Endothelial cell of umbilical vein (primary cell): ENCODE measurements around the gene HES6. TPM values are rescaled to one million over a fixed set of nuclear protein-coding genes. Genes with fewer than 3 reads are reported as not detected.

ENCODE experiments used
- BruUV-seq: library from RNA; stranded (reverse); fragments of 400-500 nt; replicated peaks from 2 replicates; lab custom pipeline; 2021; lab: Mats Ljungman, UMichigan
- CTCF ChIA-PET: fragments of 300-600, 350-600 bp; sonication (Branson Sonifier 250); formaldehyde crosslinking; loops from one replicate; lab custom pipeline; 2021; ENCODE audit warnings: antibody characterized with exemption, inconsistent platforms; lab: Charles Lee
- POLR2A ChIA-PET: fragments of 300-600, 350-600 bp; sonication (Branson Sonifier 250); formaldehyde crosslinking; loops from one replicate; lab custom pipeline; 2021; ENCODE audit warnings: antibody characterized with exemption, inconsistent platforms; lab: Charles Lee
- DNase-seq: peaks from one replicate; pipeline ENCODE4 v3.0.0-alpha.2; 2011; ENCODE audit warnings: low read depth, low spot score
- FAIRE-seq: peaks from 2 replicates; lab custom pipeline; 2011; peaks lifted over from hg19 to GRCh38; lab: Jason Lieb, UNC
- H2AFZ ChIP-seq: 2 replicates; pipeline ENCODE4 v1.6.0; 2012; ENCODE audit warnings: low read depth, low read length, control low read depth, inconsistent platforms
- H3K27ac ChIP-seq: 2 replicates; pipeline ENCODE4 v1.5.1; 2011; ENCODE audit warnings: low read depth, mild to moderate bottlenecking, control low read depth, low read length, moderate library complexity; ENCODE audit not compliant: insufficient read depth
- H3K27me3 ChIP-seq, 2 experiments: 2 replicates each; pipeline versions ENCODE4 v1.6.0 to v1.6.1; 2011; ENCODE audit warnings: low read length in 2 of 2, mixed read lengths in 1 of 2; ENCODE audit not compliant: control insufficient read depth in 2 of 2, insufficient read depth in 2 of 2
- H3K36me3 ChIP-seq, 2 experiments: 2 replicates in 1 of 2; 3 replicates in 1 of 2; pipeline ENCODE4 v1.5.1; 2011; ENCODE audit warnings: low read length in 2 of 2, mild to moderate bottlenecking in 1 of 2, moderate library complexity in 1 of 2; ENCODE audit not compliant: control insufficient read depth in 2 of 2, insufficient read depth in 2 of 2; ENCODE audit errors: extremely low read depth in 1 of 2
- H3K4me1 ChIP-seq: 3 replicates; pipeline ENCODE4 v1.5.1; 2011; ENCODE audit warnings: mild to moderate bottlenecking, low read length; ENCODE audit not compliant: control insufficient read depth, insufficient read depth; ENCODE audit errors: extremely low read depth
- H3K4me2 ChIP-seq: 2 replicates; pipeline ENCODE4 v1.6.1; 2011; ENCODE audit warnings: low read length, control low read depth, mixed read lengths; ENCODE audit not compliant: insufficient read depth
- H3K4me3 ChIP-seq, 3 experiments: fragments of 200-600 bp in 1 of 3; sonication (generic), shearing (Covaris generic) in 1 of 3; replicated peaks in 1 of 3; 2 replicates each; pipeline ENCODE4 v1.5.1; 2011 to 2016; ENCODE audit warnings: control low read depth in 3 of 3, low read length in 3 of 3, mild to moderate bottlenecking in 2 of 3, inconsistent platforms in 1 of 3, low read depth in 1 of 3, moderate library complexity in 1 of 3; ENCODE audit not compliant: insufficient read depth in 1 of 3
- H3K79me2 ChIP-seq: 2 replicates; pipeline ENCODE4 v1.6.0; 2012; ENCODE audit warnings: low read length, inconsistent platforms; ENCODE audit not compliant: control insufficient read depth, insufficient read depth
- H3K9ac ChIP-seq: replicated peaks from 2 replicates; pipeline ENCODE3; 2011; ENCODE audit warnings: low read length, control low read depth; ENCODE audit not compliant: insufficient read depth; ENCODE audit errors: extremely low read depth
- H3K9me1 ChIP-seq: replicated peaks from 3 replicates; pipeline ENCODE4 v1.6.0; 2011; ENCODE audit warnings: mild to moderate bottlenecking, low read length; ENCODE audit not compliant: control insufficient read depth, insufficient read depth; ENCODE audit errors: extremely low read depth
- H3K9me3 ChIP-seq: replicated peaks from 2 replicates; pipeline ENCODE4 v1.5.1; 2012; ENCODE audit warnings: low read length, inconsistent platforms; ENCODE audit not compliant: control insufficient read depth, insufficient read depth
- H4K20me1 ChIP-seq: replicated peaks from 2 replicates; pipeline ENCODE3; 2011; ENCODE audit warnings: mild to moderate bottlenecking, low read length; ENCODE audit not compliant: control insufficient read depth, insufficient read depth; ENCODE audit errors: extremely low read depth
- EZH2 ChIP-seq: IDR thresholded peaks from 2 replicates; pipeline ENCODE4 v1.6.1; 2012; ENCODE audit warnings: borderline replicate concordance, low read depth, mild to moderate bottlenecking, moderate library complexity, low read length, inconsistent platforms; ENCODE audit not compliant: severe bottlenecking
- FOS ChIP-seq: IDR thresholded peaks from 2 replicates; pipeline ENCODE4 v1.6.1; 2011; ENCODE audit warnings: mild to moderate bottlenecking, low read length, moderate library complexity, borderline replicate concordance; ENCODE audit not compliant: insufficient read depth
- GATA2 ChIP-seq: IDR thresholded peaks from 2 replicates; pipeline ENCODE4 v1.7.0; 2011; ENCODE audit warnings: low read depth, mild to moderate bottlenecking, moderate library complexity, mixed read lengths, low read length; ENCODE audit not compliant: insufficient read length, insufficient read depth
- JUN ChIP-seq: IDR thresholded peaks from 2 replicates; pipeline ENCODE4 v1.6.1; 2011; ENCODE audit warnings: borderline replicate concordance, low read depth; ENCODE audit not compliant: insufficient read length, insufficient read depth
- MYC ChIP-seq: IDR thresholded peaks from one replicate; pipeline ENCODE4 v1.6.1; 2011; ENCODE audit warnings: mild to moderate bottlenecking, low read depth, low read length
- POLR2A ChIP-seq: IDR thresholded peaks from 2 replicates; pipeline ENCODE4 v1.6.1; 2012; ENCODE audit warnings: low read depth, mild to moderate bottlenecking, control low read depth, low read length
- POLR2AphosphoS5 ChIP-seq: IDR thresholded peaks from 2 replicates; pipeline ENCODE4 v1.6.1; 2012; ENCODE audit warnings: low read depth, mild to moderate bottlenecking, control low read depth, low read length, moderate library complexity; ENCODE audit not compliant: insufficient read depth
- dilution Hi-C: fragments of 300-500 bp; cut with MboI; formaldehyde crosslinking; loops from one replicate; pipeline ENCODE4 v1.15.0; 2019; ENCODE audit warnings: low sequenced_read_pairs; ENCODE audit not compliant: extremely low pct_ligation_motif_present
- intact Hi-C: fragments of 100-400 bp; cut with micrococcal nuclease; formaldehyde crosslinking; loops from one replicate; pipeline ENCODE4 v1.10.0; 2022
- polyA plus RNA-seq, 4 experiments: library from polyadenylated mRNA; depleted of rRNA in 3 of 4; stranded (reverse) in 3 of 4; unstranded in 1 of 4; fragments of >200 nt; gene quantifications; 2 replicates each; pipeline versions ENCODE4 v1.2.1 to v1.2.3, GENCODE V29; 2011 to 2012; ENCODE audit warnings: missing spikeins in 1 of 4
- total RNA-seq: library from RNA; stranded (reverse); gene quantifications from 2 replicates; pipeline ENCODE4 v1.2.3, GENCODE V29; 2021
- TF ChIP-seq, protein P1 (sequence below), 2 donors: IDR thresholded peaks; 1 replicate in 1 of 2; 2 replicates in 1 of 2; pipeline ENCODE4 v1.5.1; 2011; ENCODE audit warnings: low read length in 2 of 2, mild to moderate bottlenecking in 2 of 2, moderate library complexity in 2 of 2, control low read depth in 1 of 2, inconsistent platforms in 1 of 2, low read depth in 1 of 2; ENCODE audit not compliant: insufficient read depth in 1 of 2; ENCODE audit errors: extremely low read depth in 1 of 2
- TF ChIP-seq, protein P2 (sequence below): IDR thresholded peaks from 2 replicates; pipeline ENCODE4 v1.6.1; 2011; ENCODE audit not compliant: insufficient read depth, insufficient read length

HES6 gene
- total and polyA plus RNA-seq, 2 donors (not counting 3 experiments of a cell fraction or from before 2014, with no cell fraction given): 2.2 to 5.1 TPM

DNA sequence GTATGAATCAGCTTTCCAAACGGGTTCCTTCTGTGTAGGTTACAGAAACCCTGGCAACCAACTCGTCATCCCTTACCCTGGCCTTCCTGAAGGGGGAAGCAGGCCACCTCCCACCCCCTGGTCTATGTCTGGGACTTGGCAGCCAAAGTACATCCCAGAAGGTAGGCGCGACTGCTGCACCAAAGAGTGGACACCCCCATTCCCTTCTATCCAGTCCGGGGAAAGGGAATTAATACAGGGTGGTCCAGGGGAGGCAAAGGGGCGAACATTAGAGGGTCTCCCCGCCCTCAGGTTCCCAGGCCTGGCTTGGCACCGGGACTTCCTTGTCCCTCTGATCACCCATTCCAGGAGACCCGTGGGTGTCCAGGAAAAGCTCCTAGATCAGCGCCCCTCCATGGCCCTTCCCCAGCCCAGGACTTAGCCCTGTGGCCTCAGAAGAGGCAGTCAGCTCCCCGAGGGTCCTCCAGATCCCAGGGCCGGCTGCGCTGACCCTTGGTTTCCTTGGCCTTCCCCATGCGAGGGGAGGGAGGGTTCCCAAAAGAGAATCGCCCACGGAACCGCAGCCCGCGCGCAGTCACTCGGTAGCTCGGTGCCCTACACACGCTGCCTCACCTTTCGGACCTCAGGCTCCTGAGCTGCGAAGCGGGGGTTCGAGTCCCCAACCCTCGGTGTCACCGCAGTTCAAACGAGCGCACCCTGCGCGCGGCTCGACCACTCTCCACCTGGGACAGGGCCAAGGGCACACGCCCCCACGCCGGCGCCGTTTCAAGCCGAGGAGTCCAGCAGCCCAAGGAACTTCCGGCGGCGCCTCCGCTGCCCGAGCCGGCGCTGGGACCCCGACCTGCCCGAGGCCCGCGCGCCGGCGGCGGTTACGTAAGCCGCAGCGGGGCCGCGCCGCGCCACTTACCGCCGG is 48.2 kb upstream of the HES6 start, which contains the start of gene PER2:
PER2 (minus strand) TSS at position 874 of the 913 bp plus-strand sequence. CDS start 10,674 bp downstream, outside the sequence.
- Histone ChIP-seq H2AFZ (peak within 1 kb of the TSS; percentile 53), H3K27me3 (no peaks in the 10 kb centered on the region), H3K4me2 (peak within 1 kb of the TSS; percentile 71), H3K9ac (peak within 1 kb of the TSS; percentile 78), H3K79me2 (no peaks in the 10 kb centered on the region), H3K9me3 (no peaks in the 10 kb centered on the region), H4K20me1 (no peaks in the 10 kb centered on the region), H3K27ac (peak within 1 kb of the TSS; percentile 56), H3K36me3 (no peaks in the 10 kb centered on the region), H3K4me3 (peak within 1 kb of the TSS; percentile 22 to 79 (median 48)), H3K9me1 (no peaks in the 10 kb centered on the region), H3K4me1 (peaks cover 14% of the 10 kb centered on the region)
- TF ChIP-seq GATA2: no peak
- TF ChIP-seq EZH2: no peak
- no peak for TF ChIP-seq FOS
- TF ChIP-seq MYC: no peak
- TF ChIP-seq JUN: no peak
- TF ChIP-seq, protein P1, sequence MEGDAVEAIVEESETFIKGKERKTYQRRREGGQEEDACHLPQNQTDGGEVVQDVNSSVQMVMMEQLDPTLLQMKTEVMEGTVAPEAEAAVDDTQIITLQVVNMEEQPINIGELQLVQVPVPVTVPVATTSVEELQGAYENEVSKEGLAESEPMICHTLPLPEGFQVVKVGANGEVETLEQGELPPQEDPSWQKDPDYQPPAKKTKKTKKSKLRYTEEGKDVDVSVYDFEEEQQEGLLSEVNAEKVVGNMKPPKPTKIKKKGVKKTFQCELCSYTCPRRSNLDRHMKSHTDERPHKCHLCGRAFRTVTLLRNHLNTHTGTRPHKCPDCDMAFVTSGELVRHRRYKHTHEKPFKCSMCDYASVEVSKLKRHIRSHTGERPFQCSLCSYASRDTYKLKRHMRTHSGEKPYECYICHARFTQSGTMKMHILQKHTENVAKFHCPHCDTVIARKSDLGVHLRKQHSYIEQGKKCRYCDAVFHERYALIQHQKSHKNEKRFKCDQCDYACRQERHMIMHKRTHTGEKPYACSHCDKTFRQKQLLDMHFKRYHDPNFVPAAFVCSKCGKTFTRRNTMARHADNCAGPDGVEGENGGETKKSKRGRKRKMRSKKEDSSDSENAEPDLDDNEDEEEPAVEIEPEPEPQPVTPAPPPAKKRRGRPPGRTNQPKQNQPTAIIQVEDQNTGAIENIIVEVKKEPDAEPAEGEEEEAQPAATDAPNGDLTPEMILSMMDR (IDR thresholded peaks at IDR 0.05; ENCODE audit: extremely low read depth in 1 of 2, insufficient read depth in 1 of 2, low read depth in 1 of 2, low read length in 2 of 2): no peak
- TF ChIP-seq, protein P2, sequence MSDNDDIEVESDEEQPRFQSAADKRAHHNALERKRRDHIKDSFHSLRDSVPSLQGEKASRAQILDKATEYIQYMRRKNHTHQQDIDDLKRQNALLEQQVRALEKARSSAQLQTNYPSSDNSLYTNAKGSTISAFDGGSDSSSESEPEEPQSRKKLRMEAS: no peak
- TF ChIP-seq POLR2AphosphoS5: no peak
- TF ChIP-seq POLR2A: no peak
- POLR2A ChIA-PET: no interaction called here
- dilution Hi-C loops (no loop called here), intact Hi-C loops (loop anchor here (1.0 kb wide), 2 partner anchors 25 to 32 kb away; partner anchors contain the start of gene TRAF3IP1)
- CTCF ChIA-PET: interaction anchor here (1.2 to 6.4 kb wide), 5 partner anchors 17 to 69 kb away, joined by 3 to 39 read pairs (median 4); no protein-coding TSS in a partner anchor
- FAIRE-seq (no peak), DNase-seq (peak; percentile 65)
- no TSS peak for BruUV-seq
